Measurements from ENCODE around the gene CPLX3. TPM values are rescaled to one million over a fixed set of nuclear protein-coding genes. Genes with fewer than 3 reads are reported as not detected.

The CPLX3 gene
- total and polyA plus RNA-seq, 2 donors (not counting 3 experiments of a cell fraction or from before 2014, with no cell fraction given), result not detected

DNA sequence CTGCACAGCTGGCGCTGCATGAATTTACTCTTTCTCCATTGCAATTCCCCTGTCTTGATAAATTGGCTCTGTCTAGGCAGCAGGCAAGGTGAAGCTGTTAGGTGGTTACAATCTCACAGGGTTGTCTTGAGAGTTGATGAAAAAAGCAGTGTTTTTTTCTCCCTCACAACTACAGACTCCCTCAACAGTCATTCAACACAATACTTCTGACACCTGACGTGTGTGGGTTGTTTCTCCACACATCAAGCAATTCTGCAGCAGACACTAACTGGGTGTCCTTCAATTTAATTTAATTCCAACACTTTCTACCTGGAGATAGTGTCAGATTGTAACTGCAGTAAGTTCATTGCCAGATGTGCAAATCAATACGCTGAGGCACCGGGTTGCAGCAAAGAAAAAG, 51.8 kb downstream of the CPLX3 start:
- H3K36me3 ChIP-seq (ENCODE audit: control insufficient read depth in 2 of 2, extremely low read depth in 1 of 2, insufficient read depth in 2 of 2, low read length in 2 of 2), result no peaks in the 10 kb centered on the region
- H3K4me1 ChIP-seq (ENCODE audit: control insufficient read depth, extremely low read depth, insufficient read depth, low read length), result peaks cover 4% of the 10 kb centered on the region
- ChIA-PET CTCF (interaction anchor here (2.1 kb wide), 1 partner anchor 9 kb away, joined by 4 read pairs; no protein-coding TSS in a partner anchor), POLR2A (no interaction called here)
- no peaks in the 10 kb centered on the region for H3K79me2 ChIP-seq (ENCODE audit: control insufficient read depth, insufficient read depth, low read length)
- TF ChIP-seq POLR2A (IDR thresholded peaks at IDR 0.05; ENCODE audit: low read depth, low read length) (no peak), EZH2 (IDR thresholded peaks at IDR 0.05; ENCODE audit: borderline replicate concordance, low read depth, low read length, severe bottlenecking) (no peak), JUN (IDR thresholded peaks at IDR 0.05; ENCODE audit: borderline replicate concordance, insufficient read depth, insufficient read length, low read depth) (no peak), GATA2 (IDR thresholded peaks at IDR 0.05; ENCODE audit: insufficient read depth, insufficient read length, low read depth, low read length) (no peak), POLR2AphosphoS5 (IDR thresholded peaks at IDR 0.05; ENCODE audit: insufficient read depth, low read depth, low read length) (no peak), MYC (IDR thresholded peaks at IDR 0.05; ENCODE audit: low read depth, low read length) (no peak), MAX (IDR thresholded peaks at IDR 0.05; ENCODE audit: insufficient read depth, insufficient read length) (no peak), FOS (IDR thresholded peaks at IDR 0.05; ENCODE audit: borderline replicate concordance, insufficient read depth, low read length) (no peak)
- TF ChIP-seq, protein P1, sequence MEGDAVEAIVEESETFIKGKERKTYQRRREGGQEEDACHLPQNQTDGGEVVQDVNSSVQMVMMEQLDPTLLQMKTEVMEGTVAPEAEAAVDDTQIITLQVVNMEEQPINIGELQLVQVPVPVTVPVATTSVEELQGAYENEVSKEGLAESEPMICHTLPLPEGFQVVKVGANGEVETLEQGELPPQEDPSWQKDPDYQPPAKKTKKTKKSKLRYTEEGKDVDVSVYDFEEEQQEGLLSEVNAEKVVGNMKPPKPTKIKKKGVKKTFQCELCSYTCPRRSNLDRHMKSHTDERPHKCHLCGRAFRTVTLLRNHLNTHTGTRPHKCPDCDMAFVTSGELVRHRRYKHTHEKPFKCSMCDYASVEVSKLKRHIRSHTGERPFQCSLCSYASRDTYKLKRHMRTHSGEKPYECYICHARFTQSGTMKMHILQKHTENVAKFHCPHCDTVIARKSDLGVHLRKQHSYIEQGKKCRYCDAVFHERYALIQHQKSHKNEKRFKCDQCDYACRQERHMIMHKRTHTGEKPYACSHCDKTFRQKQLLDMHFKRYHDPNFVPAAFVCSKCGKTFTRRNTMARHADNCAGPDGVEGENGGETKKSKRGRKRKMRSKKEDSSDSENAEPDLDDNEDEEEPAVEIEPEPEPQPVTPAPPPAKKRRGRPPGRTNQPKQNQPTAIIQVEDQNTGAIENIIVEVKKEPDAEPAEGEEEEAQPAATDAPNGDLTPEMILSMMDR (IDR thresholded peaks at IDR 0.05; ENCODE audit: extremely low read depth in 1 of 2, insufficient read depth in 1 of 2, low read depth in 1 of 2, low read length in 2 of 2), result no peak
- no peak overlapping the region for H3K4me2 ChIP-seq (ENCODE audit: insufficient read depth, low read length)
- no peaks in the 10 kb centered on the region for H4K20me1 ChIP-seq (replicated peaks; ENCODE audit: control insufficient read depth, extremely low read depth, insufficient read depth, low read length)
- DNase-seq (ENCODE audit: low read depth, low spot score) (no peak), FAIRE-seq (no peak)
- no peak overlapping the region for H2AFZ ChIP-seq (ENCODE audit: low read depth, low read length)
- H3K27ac ChIP-seq (ENCODE audit: insufficient read depth, low read depth, low read length), result no peak overlapping the region
- no peaks in the 10 kb centered on the region for H3K9me3 ChIP-seq (replicated peaks; ENCODE audit: control insufficient read depth, insufficient read depth, low read length)
- BruUV-seq (replicated peaks), result no TSS peak
- H3K4me3 ChIP-seq (replicated peaks in 1 of 3; ENCODE audit: insufficient read depth in 1 of 3, low read depth in 1 of 3, low read length in 3 of 3), result no peak overlapping the region
- H3K9ac ChIP-seq (replicated peaks; ENCODE audit: extremely low read depth, insufficient read depth, low read length), result no peak overlapping the region
- intact Hi-C loops (cut with micrococcal nuclease) (no loop called here), dilution Hi-C loops (cut with MboI; ENCODE audit: extremely low pct_ligation_motif_present, low sequenced_read_pairs) (no loop called here)
- no peaks in the 10 kb centered on the region for H3K9me1 ChIP-seq (replicated peaks; ENCODE audit: control insufficient read depth, extremely low read depth, insufficient read depth, low read length)
- peaks cover 3% of the 10 kb centered on the region in 2 experiments for H3K27me3 ChIP-seq (ENCODE audit: control insufficient read depth in 2 of 2, insufficient read depth in 2 of 2, low read length in 2 of 2)

Small RNAs within 50 kb of the gene (microRNA-seq; reads per million reads assigned to microRNA genes)
- gene MIR4513 (ENCODE audit: borderline number of aligned reads, borderline replicate concordance) (not detected), gene MIR6882 (ENCODE audit: borderline number of aligned reads, borderline replicate concordance) (not detected)

Small RNAs within 50 kb of the gene (small RNA-seq; reads per million reads assigned to genes)
- gene CPLX3 (ENCODE audit: insufficient read depth, insufficient read length, low read depth, low replicate concordance) (not detected), gene MIR4513 (ENCODE audit: insufficient read depth, insufficient read length, low read depth, low replicate concordance) (not detected), gene MIR6882 (ENCODE audit: insufficient read depth, insufficient read length, low read depth, low replicate concordance) (not detected)

Other genes with a start within 250 kb of the CPLX3 start
- gene CLK3, start 210.8 kb upstream of the CPLX3 start, total RNA-seq, result 69.2 and 75.5 TPM in 2 replicates
- gene CLK3, start 210.8 kb upstream of the CPLX3 start, polyA plus RNA-seq, result 97.9 and 121 TPM in 2 replicates
- gene EDC3, start 130.6 kb upstream of the CPLX3 start, total RNA-seq, result 52.7 and 56.5 TPM in 2 replicates
- gene EDC3, start 130.6 kb upstream of the CPLX3 start, polyA plus RNA-seq, result 55.9 and 61.1 TPM in 2 replicates
- gene CYP1A1, start 101.1 kb upstream of the CPLX3 start, total RNA-seq, result 5.8 and 7.6 TPM in 2 replicates
- 12.8 and 13.1 TPM in 2 replicates for gene CYP1A1, start 101.1 kb upstream of the CPLX3 start, polyA plus RNA-seq
- not detected in 2 replicates for gene CYP1A2, start 77.8 kb upstream of the CPLX3 start, total RNA-seq
- gene CYP1A2, start 77.8 kb upstream of the CPLX3 start, polyA plus RNA-seq, result not detected in 2 replicates
- gene CSK, start 44.5 kb upstream of the CPLX3 start, total RNA-seq, result 89.1 and 104 TPM in 2 replicates
- 41.2 and 42.1 TPM in 2 replicates for gene CSK, start 44.5 kb upstream of the CPLX3 start, polyA plus RNA-seq
- not detected in 2 replicates for gene LMAN1L, start 13.8 kb upstream of the CPLX3 start, total RNA-seq
- gene LMAN1L, start 13.8 kb upstream of the CPLX3 start, polyA plus RNA-seq, result not detected in 2 replicates
- 29.0 and 36.0 TPM in 2 replicates for gene ULK3, start 16.5 kb downstream of the CPLX3 start, total RNA-seq
- gene ULK3, start 16.5 kb downstream of the CPLX3 start, polyA plus RNA-seq, result 48.6 and 60.3 TPM in 2 replicates
- gene SCAMP2, start 46.7 kb downstream of the CPLX3 start, total RNA-seq, result 61.1 and 67.3 TPM in 2 replicates
- 250 and 256 TPM in 2 replicates for gene SCAMP2, start 46.7 kb downstream of the CPLX3 start, polyA plus RNA-seq
- 27.7 and 36.3 TPM in 2 replicates for gene MPI, start 63.4 kb downstream of the CPLX3 start, total RNA-seq
- 62.6 and 69.3 TPM in 2 replicates for gene MPI, start 63.4 kb downstream of the CPLX3 start, polyA plus RNA-seq
- 57.0 and 73.0 TPM in 2 replicates for gene FAM219B, start 80.2 kb downstream of the CPLX3 start, total RNA-seq
- 55.1 and 57.7 TPM in 2 replicates for gene FAM219B, start 80.2 kb downstream of the CPLX3 start, polyA plus RNA-seq
- 220 and 232 TPM in 2 replicates for gene COX5A, start 111.4 kb downstream of the CPLX3 start, total RNA-seq
- 102 and 134 TPM in 2 replicates for gene COX5A, start 111.4 kb downstream of the CPLX3 start, polyA plus RNA-seq
- gene RPP25, start 130.1 kb downstream of the CPLX3 start, total RNA-seq, result 13.7 and 13.8 TPM in 2 replicates
- 10.1 and 13.1 TPM in 2 replicates for gene RPP25, start 130.1 kb downstream of the CPLX3 start, polyA plus RNA-seq
- 1.9 and 4.4 TPM in 2 replicates for gene SCAMP5, start 168.9 kb downstream of the CPLX3 start, total RNA-seq
- 5.9 and 6.2 TPM in 2 replicates for gene SCAMP5, start 168.9 kb downstream of the CPLX3 start, polyA plus RNA-seq
- 14.5 and 16.8 TPM in 2 replicates for gene PPCDC, start 197.0 kb downstream of the CPLX3 start, total RNA-seq
- 21.4 and 23.0 TPM in 2 replicates for gene PPCDC, start 197.0 kb downstream of the CPLX3 start, polyA plus RNA-seq

All from endothelial cell of umbilical vein (primary cell).